Measurements from ENCODE around the gene KREMEN2. TPM values are rescaled to one million over a fixed set of nuclear protein-coding genes. Genes with fewer than 3 reads are reported as not detected.

The KREMEN2 gene
- total RNA-seq, 4 donors from 2014 or later: not detected

GRCh38 chr16:2973093-2973492, 9.0 kb downstream of the KREMEN2 start:
- H3K27me3 ChIP-seq: peaks cover 42% of the 10 kb centered on the region
- H3K36me3 ChIP-seq: no peaks in the 10 kb centered on the region
- no peak for TF ChIP-seq CTCF (IDR thresholded peaks at IDR 0.05)
- TF ChIP-seq EP300 (IDR thresholded peaks at IDR 0.05): no peak
- TF ChIP-seq POLR2AphosphoS5 (IDR thresholded peaks at IDR 0.05): no peak
- TF ChIP-seq POLR2A (IDR thresholded peaks at IDR 0.05): no peak
- H3K4me3 ChIP-seq: no peak overlapping the region
- H3K9me3 ChIP-seq: no peaks in the 10 kb centered on the region
- no peak for ATAC-seq
- WGBS, 2 donors (ENCODE audit: low coverage in 1 of 2): 60% methylated on average over 1 of the region's 5 CpGs; no CpG with 5 or more reads in 1 of the 2 donors
- H3K4me1 ChIP-seq: peaks cover 0 to 25% (median 7%) of the 10 kb centered on the region in 3 donors
- H3K27ac ChIP-seq: no peak overlapping the region

- WGBS, 2 donors (ENCODE audit: low coverage in 1 of 2): no CpG with 5 or more reads among the region's 17 CpGs
- Histone ChIP-seq H3K36me3 (no peaks in the 10 kb centered on the region), H3K27ac (no peak overlapping the region), H3K27me3 (peaks cover 42% of the 10 kb centered on the region), H3K9me3 (no peaks in the 10 kb centered on the region), H3K4me1 (peaks cover 0 to 18% (median 1%) of the 10 kb centered on the region in 3 donors), H3K4me3 (no peak overlapping the region)
- ATAC-seq: no peak
- TF ChIP-seq CTCF (IDR thresholded peaks at IDR 0.05) (no peak), EP300 (IDR thresholded peaks at IDR 0.05) (no peak), POLR2A (IDR thresholded peaks at IDR 0.05) (no peak), POLR2AphosphoS5 (IDR thresholded peaks at IDR 0.05) (no peak)
These were observed 9.7 kb downstream of the KREMEN2 start for GRCh38 chr16:2973605-2974318.

GRCh38 chr16:2974319-2975056, 10.4 kb downstream of the KREMEN2 start:
- no peak for ATAC-seq
- no peaks in the 10 kb centered on the region for H3K9me3 ChIP-seq
- H3K4me1 ChIP-seq: peaks cover 0 to 14% (median 0%) of the 10 kb centered on the region in 3 donors
- H3K4me3 ChIP-seq: no peak overlapping the region
- WGBS, 2 donors (ENCODE audit: low coverage in 1 of 2): 100% methylated on average over 1 of the region's 15 CpGs; no CpG with 5 or more reads in 1 of the 2 donors
- H3K36me3 ChIP-seq: no peaks in the 10 kb centered on the region
- H3K27me3 ChIP-seq: peaks cover 46% of the 10 kb centered on the region
- H3K27ac ChIP-seq: no peak overlapping the region
- TF ChIP-seq POLR2A (IDR thresholded peaks at IDR 0.05): no peak
- TF ChIP-seq POLR2AphosphoS5 (IDR thresholded peaks at IDR 0.05): no peak
- TF ChIP-seq CTCF (IDR thresholded peaks at IDR 0.05): no peak
- TF ChIP-seq EP300 (IDR thresholded peaks at IDR 0.05): no peak

GRCh38 chr16:2975161-2975795, 11.2 kb downstream of the KREMEN2 start:
- Histone ChIP-seq H3K27ac (no peak overlapping the region), H3K36me3 (no peaks in the 10 kb centered on the region), H3K9me3 (no peaks in the 10 kb centered on the region), H3K4me3 (no peak overlapping the region), H3K4me1 (peaks cover 0 to 14% (median 5%) of the 10 kb centered on the region in 3 donors), H3K27me3 (peaks cover 53% of the 10 kb centered on the region)
- TF ChIP-seq CTCF (IDR thresholded peaks at IDR 0.05): no peak
- TF ChIP-seq EP300 (IDR thresholded peaks at IDR 0.05): no peak
- ATAC-seq: no peak
- 90% methylated on average over 2 of the region's 28 CpGs; no CpG with 5 or more reads in 1 of the 2 donors for WGBS, 2 donors (ENCODE audit: low coverage in 1 of 2)
